HEK293 (cell line): ENCODE measurements around the gene C4orf17.

Experiments used
- EGR2 ChIP-seq: fragments of 450-650 bp; formaldehyde crosslinking; IDR thresholded peaks from 2 replicates; pipeline ENCODE4 v1.5.1; 2016; ENCODE audit warnings: low read depth, missing biosample characterization, missing genetic modification characterization
- MZF1 ChIP-seq: fragments of 450-650 bp; formaldehyde crosslinking; IDR thresholded peaks from 2 replicates; pipeline ENCODE4 v1.5.1; 2017; ENCODE audit warnings: missing biosample characterization, missing genetic modification characterization, borderline replicate concordance
- OSR2 ChIP-seq: fragments of 450-650 bp; formaldehyde crosslinking; IDR thresholded peaks from 2 replicates; pipeline ENCODE4 v1.5.1; 2016; ENCODE audit warnings: missing biosample characterization, missing genetic modification characterization
- SP3 ChIP-seq: fragments of 450-650 bp; formaldehyde crosslinking; IDR thresholded peaks from 2 replicates; pipeline ENCODE4 v1.5.1; 2016; ENCODE audit warnings: missing biosample characterization, missing genetic modification characterization
- WT1 ChIP-seq: fragments of 450-650 bp; formaldehyde crosslinking; IDR thresholded peaks from 2 replicates; pipeline ENCODE4 v1.5.1; 2016; ENCODE audit warnings: missing biosample characterization, missing genetic modification characterization
- ZBTB20 ChIP-seq: fragments of 450-650 bp; formaldehyde crosslinking; IDR thresholded peaks from 2 replicates; pipeline ENCODE4 v1.5.1; 2016; ENCODE audit warnings: missing biosample characterization, missing genetic modification characterization
- ZBTB21 ChIP-seq: fragments of 450-650 bp; formaldehyde crosslinking; IDR thresholded peaks from 2 replicates; pipeline ENCODE4 v1.5.1; 2017; ENCODE audit warnings: missing biosample characterization, missing genetic modification characterization
- ZEB2 ChIP-seq: fragments of 450-650 bp; formaldehyde crosslinking; IDR thresholded peaks from 2 replicates; pipeline ENCODE4 v1.5.1; 2016; ENCODE audit warnings: missing biosample characterization, missing genetic modification characterization
- ZNF112 ChIP-seq: fragments of 450-650 bp; formaldehyde crosslinking; IDR thresholded peaks from 2 replicates; pipeline ENCODE4 v1.5.0; 2017; ENCODE audit warnings: missing biosample characterization, missing genetic modification characterization
- ZNF211 ChIP-seq: fragments of 450-650 bp; formaldehyde crosslinking; IDR thresholded peaks from 2 replicates; pipeline ENCODE4 v1.5.1; 2016; ENCODE audit warnings: low read depth, missing biosample characterization, missing genetic modification characterization
- ZNF23 ChIP-seq: fragments of 450-650 bp; formaldehyde crosslinking; IDR thresholded peaks from 2 replicates; pipeline ENCODE4 v1.5.1; 2016; ENCODE audit warnings: missing biosample characterization, missing genetic modification characterization, borderline replicate concordance
- ZNF394 ChIP-seq: fragments of 450-650 bp; formaldehyde crosslinking; IDR thresholded peaks from 2 replicates; pipeline ENCODE4 v1.5.1; 2016; ENCODE audit warnings: missing biosample characterization, missing genetic modification characterization, mild to moderate bottlenecking, moderate library complexity, borderline replicate concordance
- ZNF600 ChIP-seq: fragments of 450-650 bp; formaldehyde crosslinking; IDR thresholded peaks from 2 replicates; pipeline ENCODE4 v1.5.1; 2016; ENCODE audit warnings: missing biosample characterization, missing genetic modification characterization
- ZNF626 ChIP-seq: fragments of 450-650 bp; sonication (Bioruptor Pico); formaldehyde crosslinking; IDR thresholded peaks from 2 replicates; pipeline ENCODE4 v1.5.1; 2018; ENCODE audit warnings: missing biosample characterization, missing genetic modification characterization, inconsistent platforms
- ZNF660 ChIP-seq: fragments of 450-650 bp; IDR thresholded peaks from 2 replicates; pipeline ENCODE4 v1.5.1; 2018; ENCODE audit warnings: missing biosample characterization, mild to moderate bottlenecking, missing genetic modification characterization
- ZNF664 ChIP-seq: fragments of 450-650 bp; formaldehyde crosslinking; IDR thresholded peaks from 2 replicates; pipeline ENCODE4 v1.5.1; 2016; ENCODE audit warnings: missing biosample characterization, missing genetic modification characterization
- ZNF701 ChIP-seq: fragments of 450-650 bp; formaldehyde crosslinking; IDR thresholded peaks from 2 replicates; pipeline ENCODE4 v1.5.1; 2016; ENCODE audit warnings: missing biosample characterization, missing genetic modification characterization
- ZNF76 ChIP-seq: fragments of 450-650 bp; formaldehyde crosslinking; IDR thresholded peaks from 2 replicates; pipeline ENCODE4; 2016; ENCODE audit warnings: low read depth, missing biosample characterization, missing genetic modification characterization, borderline replicate concordance
- TF ChIP-seq, protein P1 (sequence below): fragments of 450-650 bp; formaldehyde crosslinking; IDR thresholded peaks from 2 replicates; pipeline ENCODE4 v1.5.1; 2016; ENCODE audit warnings: missing biosample characterization, missing genetic modification characterization
- TF ChIP-seq, protein P2 (sequence below): fragments of 450-650 bp; formaldehyde crosslinking; IDR thresholded peaks from 2 replicates; pipeline ENCODE4 v1.5.1; 2016; ENCODE audit warnings: missing biosample characterization, missing genetic modification characterization
- TF ChIP-seq, protein P3 (sequence below): fragments of 450-650 bp; formaldehyde crosslinking; IDR thresholded peaks from 2 replicates; pipeline ENCODE4 v1.5.1; 2016; ENCODE audit warnings: missing biosample characterization, missing genetic modification characterization
- TF ChIP-seq, protein P4 (sequence below): fragments of 450-650 bp; formaldehyde crosslinking; IDR thresholded peaks from 2 replicates; pipeline ENCODE4 v1.5.1; 2016; ENCODE audit warnings: missing biosample characterization, missing genetic modification characterization, borderline replicate concordance
- TF ChIP-seq, protein P5 (sequence below): fragments of 450-650 bp; formaldehyde crosslinking; IDR thresholded peaks from 2 replicates; pipeline ENCODE4 v1.5.1; 2016; ENCODE audit warnings: missing biosample characterization, missing genetic modification characterization

Gene C4orf17

DNA sequence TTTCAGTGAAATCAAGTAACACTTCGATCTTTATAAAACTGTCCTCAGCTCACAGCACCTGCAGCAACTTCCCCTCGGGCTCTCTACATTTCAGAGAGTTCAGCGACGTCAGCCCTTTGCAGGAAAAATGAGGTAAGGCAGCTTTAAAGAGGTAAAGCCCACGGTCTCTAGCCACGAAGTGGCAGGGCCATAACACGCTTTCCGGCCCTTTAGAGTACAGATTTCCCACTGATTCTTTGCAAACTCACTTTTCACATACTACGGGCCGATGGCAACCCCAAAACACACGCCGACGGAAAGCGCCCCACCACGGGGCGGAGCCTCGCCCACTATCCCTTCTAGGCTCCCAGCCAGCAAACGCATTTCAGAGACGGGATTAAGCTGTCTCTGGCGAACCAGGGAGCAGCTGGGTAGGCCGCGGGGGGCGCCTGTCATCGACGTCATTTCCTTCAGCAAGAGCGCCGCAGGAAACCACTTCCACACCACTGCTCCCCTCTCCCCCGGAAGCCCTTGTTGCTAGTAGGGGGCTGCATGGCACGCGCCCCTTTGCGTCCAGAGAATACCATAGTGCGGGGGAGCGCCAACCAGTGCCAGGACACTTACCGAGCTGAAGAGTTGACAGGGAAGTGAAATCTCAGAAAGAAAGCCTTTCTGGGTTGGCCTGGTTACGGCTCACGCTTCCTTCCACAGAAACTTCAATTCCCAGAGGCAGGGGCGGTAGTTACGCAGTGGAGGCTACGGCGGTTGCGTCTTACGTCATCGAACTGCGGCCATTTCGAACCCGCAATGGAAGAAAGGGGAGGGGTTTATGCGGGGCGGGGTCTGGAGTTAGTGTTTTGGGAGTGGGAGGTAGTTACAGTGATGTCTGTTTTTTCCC, 52.7 kb downstream of the C4orf17 start, which contains the start of gene TRMT10A (continued):
- TF ChIP-seq ZNF211 (tag by site-specific recombination) (no peak), SP3 (peak; percentile 66), ZNF600 (tag by site-specific recombination) (peak; percentile 73), OSR2 (peak; percentile 45; the same call in 1 of the 2 replicates), WT1 (tag by site-specific recombination) (no peak), ZNF701 (tag by site-specific recombination) (no peak), ZNF394 (tag by site-specific recombination) (peak; percentile 87; the same call in 1 of the 2 replicates), ZBTB20 (tag by site-specific recombination) (peak; percentile 39; the same call in 1 of the 2 replicates), MZF1 (tag by site-specific recombination) (no peak), ZBTB21 (tag by site-specific recombination) (peak; percentile 92), ZEB2 (tag by site-specific recombination) (no peak), ZNF626 (tag by site-specific recombination) (no peak), ZNF664 (tag by site-specific recombination) (no peak), ZNF112 (no peak), ZNF660 (tag by site-specific recombination) (peak; percentile 49; the same call in 1 of the 2 replicates), ZNF76 (peak; percentile 73; the same call in 1 of the 2 replicates), EGR2 (tag by site-specific recombination) (0 out of 2 replicates have a peak, but pooled peaks have one; percentile 2), ZNF23 (tag by site-specific recombination) (no peak)
- TF ChIP-seq, protein P1, sequence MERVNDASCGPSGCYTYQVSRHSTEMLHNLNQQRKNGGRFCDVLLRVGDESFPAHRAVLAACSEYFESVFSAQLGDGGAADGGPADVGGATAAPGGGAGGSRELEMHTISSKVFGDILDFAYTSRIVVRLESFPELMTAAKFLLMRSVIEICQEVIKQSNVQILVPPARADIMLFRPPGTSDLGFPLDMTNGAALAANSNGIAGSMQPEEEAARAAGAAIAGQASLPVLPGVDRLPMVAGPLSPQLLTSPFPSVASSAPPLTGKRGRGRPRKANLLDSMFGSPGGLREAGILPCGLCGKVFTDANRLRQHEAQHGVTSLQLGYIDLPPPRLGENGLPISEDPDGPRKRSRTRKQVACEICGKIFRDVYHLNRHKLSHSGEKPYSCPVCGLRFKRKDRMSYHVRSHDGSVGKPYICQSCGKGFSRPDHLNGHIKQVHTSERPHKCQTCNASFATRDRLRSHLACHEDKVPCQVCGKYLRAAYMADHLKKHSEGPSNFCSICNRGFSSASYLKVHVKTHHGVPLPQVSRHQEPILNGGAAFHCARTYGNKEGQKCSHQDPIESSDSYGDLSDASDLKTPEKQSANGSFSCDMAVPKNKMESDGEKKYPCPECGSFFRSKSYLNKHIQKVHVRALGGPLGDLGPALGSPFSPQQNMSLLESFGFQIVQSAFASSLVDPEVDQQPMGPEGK (tag by site-specific recombination) = peak; percentile 78
- TF ChIP-seq, protein P2, sequence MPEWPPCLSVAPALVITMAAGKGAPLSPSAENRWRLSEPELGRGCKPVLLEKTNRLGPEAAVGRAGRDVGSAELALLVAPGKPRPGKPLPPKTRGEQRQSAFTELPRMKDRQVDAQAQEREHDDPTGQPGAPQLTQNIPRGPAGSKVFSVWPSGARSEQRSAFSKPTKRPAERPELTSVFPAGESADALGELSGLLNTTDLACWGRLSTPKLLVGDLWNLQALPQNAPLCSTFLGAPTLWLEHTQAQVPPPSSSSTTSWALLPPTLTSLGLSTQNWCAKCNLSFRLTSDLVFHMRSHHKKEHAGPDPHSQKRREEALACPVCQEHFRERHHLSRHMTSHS (tag by site-specific recombination) = no peak
- TF ChIP-seq, protein P3, sequence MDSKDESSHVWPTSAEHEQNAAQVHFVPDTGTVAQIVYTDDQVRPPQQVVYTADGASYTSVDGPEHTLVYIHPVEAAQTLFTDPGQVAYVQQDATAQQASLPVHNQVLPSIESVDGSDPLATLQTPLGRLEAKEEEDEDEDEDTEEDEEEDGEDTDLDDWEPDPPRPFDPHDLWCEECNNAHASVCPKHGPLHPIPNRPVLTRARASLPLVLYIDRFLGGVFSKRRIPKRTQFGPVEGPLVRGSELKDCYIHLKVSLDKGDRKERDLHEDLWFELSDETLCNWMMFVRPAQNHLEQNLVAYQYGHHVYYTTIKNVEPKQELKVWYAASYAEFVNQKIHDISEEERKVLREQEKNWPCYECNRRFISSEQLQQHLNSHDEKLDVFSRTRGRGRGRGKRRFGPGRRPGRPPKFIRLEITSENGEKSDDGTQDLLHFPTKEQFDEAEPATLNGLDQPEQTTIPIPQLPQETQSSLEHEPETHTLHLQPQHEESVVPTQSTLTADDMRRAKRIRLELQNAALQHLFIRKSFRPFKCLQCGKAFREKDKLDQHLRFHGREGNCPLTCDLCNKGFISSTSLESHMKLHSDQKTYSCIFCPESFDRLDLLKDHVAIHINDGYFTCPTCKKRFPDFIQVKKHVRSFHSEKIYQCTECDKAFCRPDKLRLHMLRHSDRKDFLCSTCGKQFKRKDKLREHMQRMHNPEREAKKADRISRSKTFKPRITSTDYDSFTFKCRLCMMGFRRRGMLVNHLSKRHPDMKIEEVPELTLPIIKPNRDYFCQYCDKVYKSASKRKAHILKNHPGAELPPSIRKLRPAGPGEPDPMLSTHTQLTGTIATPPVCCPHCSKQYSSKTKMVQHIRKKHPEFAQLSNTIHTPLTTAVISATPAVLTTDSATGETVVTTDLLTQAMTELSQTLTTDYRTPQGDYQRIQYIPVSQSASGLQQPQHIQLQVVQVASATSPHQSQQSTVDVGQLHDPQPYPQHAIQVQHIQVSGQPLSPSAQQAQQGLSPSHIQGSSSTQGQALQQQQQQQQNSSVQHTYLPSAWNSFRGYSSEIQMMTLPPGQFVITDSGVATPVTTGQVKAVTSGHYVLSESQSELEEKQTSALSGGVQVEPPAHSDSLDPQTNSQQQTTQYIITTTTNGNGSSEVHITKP = 0 out of 2 replicates have a peak, but pooled peaks have one; percentile 33
- TF ChIP-seq, protein P4, sequence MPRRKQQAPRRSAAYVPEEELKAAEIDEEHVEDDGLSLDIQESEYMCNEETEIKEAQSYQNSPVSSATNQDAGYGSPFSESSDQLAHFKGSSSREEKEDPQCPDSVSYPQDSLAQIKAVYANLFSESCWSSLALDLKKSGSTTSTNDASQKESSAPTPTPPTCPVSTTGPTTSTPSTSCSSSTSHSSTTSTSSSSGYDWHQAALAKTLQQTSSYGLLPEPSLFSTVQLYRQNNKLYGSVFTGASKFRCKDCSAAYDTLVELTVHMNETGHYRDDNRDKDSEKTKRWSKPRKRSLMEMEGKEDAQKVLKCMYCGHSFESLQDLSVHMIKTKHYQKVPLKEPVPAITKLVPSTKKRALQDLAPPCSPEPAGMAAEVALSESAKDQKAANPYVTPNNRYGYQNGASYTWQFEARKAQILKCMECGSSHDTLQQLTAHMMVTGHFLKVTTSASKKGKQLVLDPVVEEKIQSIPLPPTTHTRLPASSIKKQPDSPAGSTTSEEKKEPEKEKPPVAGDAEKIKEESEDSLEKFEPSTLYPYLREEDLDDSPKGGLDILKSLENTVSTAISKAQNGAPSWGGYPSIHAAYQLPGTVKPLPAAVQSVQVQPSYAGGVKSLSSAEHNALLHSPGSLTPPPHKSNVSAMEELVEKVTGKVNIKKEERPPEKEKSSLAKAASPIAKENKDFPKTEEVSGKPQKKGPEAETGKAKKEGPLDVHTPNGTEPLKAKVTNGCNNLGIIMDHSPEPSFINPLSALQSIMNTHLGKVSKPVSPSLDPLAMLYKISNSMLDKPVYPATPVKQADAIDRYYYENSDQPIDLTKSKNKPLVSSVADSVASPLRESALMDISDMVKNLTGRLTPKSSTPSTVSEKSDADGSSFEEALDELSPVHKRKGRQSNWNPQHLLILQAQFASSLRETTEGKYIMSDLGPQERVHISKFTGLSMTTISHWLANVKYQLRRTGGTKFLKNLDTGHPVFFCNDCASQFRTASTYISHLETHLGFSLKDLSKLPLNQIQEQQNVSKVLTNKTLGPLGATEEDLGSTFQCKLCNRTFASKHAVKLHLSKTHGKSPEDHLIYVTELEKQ (tag by site-specific recombination) = no peak
- TF ChIP-seq, protein P5, sequence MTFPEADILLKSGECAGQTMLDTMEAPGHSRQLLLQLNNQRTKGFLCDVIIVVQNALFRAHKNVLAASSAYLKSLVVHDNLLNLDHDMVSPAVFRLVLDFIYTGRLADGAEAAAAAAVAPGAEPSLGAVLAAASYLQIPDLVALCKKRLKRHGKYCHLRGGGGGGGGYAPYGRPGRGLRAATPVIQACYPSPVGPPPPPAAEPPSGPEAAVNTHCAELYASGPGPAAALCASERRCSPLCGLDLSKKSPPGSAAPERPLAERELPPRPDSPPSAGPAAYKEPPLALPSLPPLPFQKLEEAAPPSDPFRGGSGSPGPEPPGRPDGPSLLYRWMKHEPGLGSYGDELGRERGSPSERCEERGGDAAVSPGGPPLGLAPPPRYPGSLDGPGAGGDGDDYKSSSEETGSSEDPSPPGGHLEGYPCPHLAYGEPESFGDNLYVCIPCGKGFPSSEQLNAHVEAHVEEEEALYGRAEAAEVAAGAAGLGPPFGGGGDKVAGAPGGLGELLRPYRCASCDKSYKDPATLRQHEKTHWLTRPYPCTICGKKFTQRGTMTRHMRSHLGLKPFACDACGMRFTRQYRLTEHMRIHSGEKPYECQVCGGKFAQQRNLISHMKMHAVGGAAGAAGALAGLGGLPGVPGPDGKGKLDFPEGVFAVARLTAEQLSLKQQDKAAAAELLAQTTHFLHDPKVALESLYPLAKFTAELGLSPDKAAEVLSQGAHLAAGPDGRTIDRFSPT (tag by site-specific recombination) = peak; percentile 18
